ENCODE data around the gene CARD10.

DNA sequence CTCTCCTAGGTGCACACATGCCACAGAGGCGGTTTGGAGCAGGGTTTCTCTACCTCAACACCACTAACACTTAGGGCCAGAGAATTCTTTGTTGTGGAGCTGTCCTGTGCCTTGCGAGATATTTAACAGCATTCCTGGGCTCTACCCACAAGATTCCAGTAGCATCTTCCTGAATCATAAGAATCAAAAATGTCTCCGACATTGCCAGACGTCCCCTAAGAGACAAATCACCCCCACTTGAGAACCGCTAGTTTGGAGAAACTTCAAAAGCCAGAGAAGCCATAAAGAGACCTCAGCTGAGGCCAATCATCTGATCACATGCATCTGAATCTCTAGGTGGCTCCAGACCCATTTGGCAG is 49.1 kb downstream of the CARD10 start:
- TF ChIP-seq, protein P1, sequence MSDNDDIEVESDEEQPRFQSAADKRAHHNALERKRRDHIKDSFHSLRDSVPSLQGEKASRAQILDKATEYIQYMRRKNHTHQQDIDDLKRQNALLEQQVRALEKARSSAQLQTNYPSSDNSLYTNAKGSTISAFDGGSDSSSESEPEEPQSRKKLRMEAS (CRISPR knock-in tag; IDR thresholded peaks at IDR 0.05) = no peak
- no peak for TF ChIP-seq SP1 (CRISPR knock-in tag; conservative IDR thresholded peaks at IDR 0.05)
- no peak for TF ChIP-seq HMGXB4 (CRISPR knock-in tag; IDR thresholded peaks at IDR 0.05)
- TF ChIP-seq, protein P2, sequence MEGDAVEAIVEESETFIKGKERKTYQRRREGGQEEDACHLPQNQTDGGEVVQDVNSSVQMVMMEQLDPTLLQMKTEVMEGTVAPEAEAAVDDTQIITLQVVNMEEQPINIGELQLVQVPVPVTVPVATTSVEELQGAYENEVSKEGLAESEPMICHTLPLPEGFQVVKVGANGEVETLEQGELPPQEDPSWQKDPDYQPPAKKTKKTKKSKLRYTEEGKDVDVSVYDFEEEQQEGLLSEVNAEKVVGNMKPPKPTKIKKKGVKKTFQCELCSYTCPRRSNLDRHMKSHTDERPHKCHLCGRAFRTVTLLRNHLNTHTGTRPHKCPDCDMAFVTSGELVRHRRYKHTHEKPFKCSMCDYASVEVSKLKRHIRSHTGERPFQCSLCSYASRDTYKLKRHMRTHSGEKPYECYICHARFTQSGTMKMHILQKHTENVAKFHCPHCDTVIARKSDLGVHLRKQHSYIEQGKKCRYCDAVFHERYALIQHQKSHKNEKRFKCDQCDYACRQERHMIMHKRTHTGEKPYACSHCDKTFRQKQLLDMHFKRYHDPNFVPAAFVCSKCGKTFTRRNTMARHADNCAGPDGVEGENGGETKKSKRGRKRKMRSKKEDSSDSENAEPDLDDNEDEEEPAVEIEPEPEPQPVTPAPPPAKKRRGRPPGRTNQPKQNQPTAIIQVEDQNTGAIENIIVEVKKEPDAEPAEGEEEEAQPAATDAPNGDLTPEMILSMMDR (IDR thresholded peaks at IDR 0.05) = no peak
- no peak for TF ChIP-seq PREB (CRISPR knock-in tag; IDR thresholded peaks at IDR 0.05; ENCODE audit: borderline replicate concordance)
- no peak for TF ChIP-seq CREB1 (CRISPR knock-in tag; IDR thresholded peaks at IDR 0.05)
- no peak for TF ChIP-seq GTF2I (CRISPR knock-in tag; conservative IDR thresholded peaks at IDR 0.05)
- no peak for TF ChIP-seq ATF1 (CRISPR knock-in tag; IDR thresholded peaks at IDR 0.05)
- no peak for TF ChIP-seq TEAD4 (CRISPR knock-in tag; IDR thresholded peaks at IDR 0.05)
- TF ChIP-seq, protein P3, sequence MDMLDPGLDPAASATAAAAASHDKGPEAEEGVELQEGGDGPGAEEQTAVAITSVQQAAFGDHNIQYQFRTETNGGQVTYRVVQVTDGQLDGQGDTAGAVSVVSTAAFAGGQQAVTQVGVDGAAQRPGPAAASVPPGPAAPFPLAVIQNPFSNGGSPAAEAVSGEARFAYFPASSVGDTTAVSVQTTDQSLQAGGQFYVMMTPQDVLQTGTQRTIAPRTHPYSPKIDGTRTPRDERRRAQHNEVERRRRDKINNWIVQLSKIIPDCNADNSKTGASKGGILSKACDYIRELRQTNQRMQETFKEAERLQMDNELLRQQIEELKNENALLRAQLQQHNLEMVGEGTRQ (CRISPR knock-in tag; IDR thresholded peaks at IDR 0.05) = no peak
- no peak for TF ChIP-seq ATF6 (CRISPR knock-in tag; IDR thresholded peaks at IDR 0.05)
- TF ChIP-seq, protein P4, sequence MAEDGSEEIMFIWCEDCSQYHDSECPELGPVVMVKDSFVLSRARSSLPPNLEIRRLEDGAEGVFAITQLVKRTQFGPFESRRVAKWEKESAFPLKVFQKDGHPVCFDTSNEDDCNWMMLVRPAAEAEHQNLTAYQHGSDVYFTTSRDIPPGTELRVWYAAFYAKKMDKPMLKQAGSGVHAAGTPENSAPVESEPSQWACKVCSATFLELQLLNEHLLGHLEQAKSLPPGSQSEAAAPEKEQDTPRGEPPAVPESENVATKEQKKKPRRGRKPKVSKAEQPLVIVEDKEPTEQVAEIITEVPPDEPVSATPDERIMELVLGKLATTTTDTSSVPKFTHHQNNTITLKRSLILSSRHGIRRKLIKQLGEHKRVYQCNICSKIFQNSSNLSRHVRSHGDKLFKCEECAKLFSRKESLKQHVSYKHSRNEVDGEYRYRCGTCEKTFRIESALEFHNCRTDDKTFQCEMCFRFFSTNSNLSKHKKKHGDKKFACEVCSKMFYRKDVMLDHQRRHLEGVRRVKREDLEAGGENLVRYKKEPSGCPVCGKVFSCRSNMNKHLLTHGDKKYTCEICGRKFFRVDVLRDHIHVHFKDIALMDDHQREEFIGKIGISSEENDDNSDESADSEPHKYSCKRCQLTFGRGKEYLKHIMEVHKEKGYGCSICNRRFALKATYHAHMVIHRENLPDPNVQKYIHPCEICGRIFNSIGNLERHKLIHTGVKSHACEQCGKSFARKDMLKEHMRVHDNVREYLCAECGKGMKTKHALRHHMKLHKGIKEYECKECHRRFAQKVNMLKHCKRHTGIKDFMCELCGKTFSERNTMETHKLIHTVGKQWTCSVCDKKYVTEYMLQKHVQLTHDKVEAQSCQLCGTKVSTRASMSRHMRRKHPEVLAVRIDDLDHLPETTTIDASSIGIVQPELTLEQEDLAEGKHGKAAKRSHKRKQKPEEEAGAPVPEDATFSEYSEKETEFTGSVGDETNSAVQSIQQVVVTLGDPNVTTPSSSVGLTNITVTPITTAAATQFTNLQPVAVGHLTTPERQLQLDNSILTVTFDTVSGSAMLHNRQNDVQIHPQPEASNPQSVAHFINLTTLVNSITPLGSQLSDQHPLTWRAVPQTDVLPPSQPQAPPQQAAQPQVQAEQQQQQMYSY (CRISPR knock-in tag; IDR thresholded peaks at IDR 0.05) = no peak
- TF ChIP-seq ZNF121 (CRISPR knock-in tag; IDR thresholded peaks at IDR 0.05) = no peak
- TF ChIP-seq JUN (CRISPR knock-in tag; IDR thresholded peaks at IDR 0.05) = no peak

Data from WTC11 (cell line).